Mucosa of descending colon (tissue), 3 donors: ENCODE measurements around the gene ALG1. TPM values are rescaled to one million over a fixed set of nuclear protein-coding genes. Genes with fewer than 3 reads are reported as not detected.
"Not testable (repeated sequence)": the region's sequence is repeated elsewhere in the genome, so short reads cannot be mapped to it uniquely, and the experiment has no call there.

ENCODE experiments used
- ATAC-seq: fragments of 200-7000 bp; cut with Tn5 transposase; one replicate; pipeline ENCODE4 v1.9.1; 2020; ENCODE audit warnings: mild to moderate bottlenecking, moderate library complexity
- DNase-seq, 3 donors: peaks; one replicate each; pipeline ENCODE4 v3.0.0-alpha.2; 2020
- H3K36me3 ChIP-seq: fragments of 200-600 bp; one replicate; pipeline ENCODE4 v1.8.0; 2021; ENCODE audit warnings: low read depth, mild to moderate bottlenecking
- H3K4me1 ChIP-seq: fragments of 200-600 bp; one replicate; pipeline ENCODE4 v1.8.0; 2021; ENCODE audit warnings: low read depth, mild to moderate bottlenecking
- H3K4me3 ChIP-seq: fragments of 200-600 bp; one replicate; pipeline ENCODE4 v1.8.0; 2021; ENCODE audit warnings: mild to moderate bottlenecking
- H3K9me3 ChIP-seq: fragments of 200-600 bp; one replicate; pipeline ENCODE4 v1.8.0; 2021; ENCODE audit warnings: mild to moderate bottlenecking
- intact Hi-C, 2 donors: fragments of 100-400 bp; cut with DNase I in 1 of 2; cut with micrococcal nuclease in 1 of 2; formaldehyde crosslinking; loops; one replicate each; pipeline versions ENCODE4 v1.11.0 to v1.11.1; 2022; cut with DNase I, micrococcal nuclease
- total RNA-seq, 3 donors: library from RNA; stranded (reverse); fragmentation: NEBNext Ultra II Directional in 2 of 3; extraction: Animal tissue kit (Norgen Biotek cat#: 25700) in 2 of 3; gene quantifications; one replicate each; pipeline versions ENCODE4 v1.2.1 to v1.2.4, GENCODE V29; 2021 to 2023
- donor health status: DM: no; HTN: no; CAD: no; lungs with moderate emphysema.
- donor health status: DM: no; HTN: no; CAD: no.
- donor health status: DM: no; HTN: yes; CAD: no.

ALG1 gene
- total RNA-seq, 3 donors from 2014 or later: 17.7 to 32.2 (median 29.0) TPM

GRCh38 chr16:5134739-5135452 is 63.3 kb downstream of the ALG1 start:
- intact Hi-C loops, H3K36me3 ChIP-seq, ATAC-seq: not testable (repeated sequence)

More at GRCh38 chr16:5134739-5135452, 63.3 kb downstream of the ALG1 start:
- H3K4me3 ChIP-seq, DNase-seq, H3K4me1 ChIP-seq, H3K9me3 ChIP-seq: not testable (repeated sequence)

Other genes starting within 250 kb of the ALG1 start
- gene GLYR1, start 224.6 kb upstream of the ALG1 start, total RNA-seq: 100 to 1,000 TPM; 110 to 123 (median 111) TPM
- gene UBN1, start 224.4 kb upstream of the ALG1 start, total RNA-seq: 10 to 100 TPM; 41.3 to 42.7 (median 41.6) TPM
- 10 to 100 TPM; 10.8 to 22.1 (median 13.9) TPM for gene PPL, start 134.7 kb upstream of the ALG1 start, total RNA-seq
- 1 to 10 TPM; 1.3 to 1.6 (median 1.4) TPM for gene SEC14L5, start 113.5 kb upstream of the ALG1 start, total RNA-seq
- gene NAGPA, start 37.9 kb upstream of the ALG1 start, total RNA-seq: 10 to 100 TPM; 21.5 to 34.7 (median 24.9) TPM
- 1 to 10 TPM; 2.5 to 5.0 (median 3.3) TPM for gene C16orf89, start 5.9 kb upstream of the ALG1 start, total RNA-seq
- gene EEF2KMT, start 26.0 kb downstream of the ALG1 start, total RNA-seq: 1 to 10 TPM; 5.7 to 7.5 (median 7.0) TPM